ENCODE data around the gene PRG3. TPM values are rescaled to one million over a fixed set of nuclear protein-coding genes. Genes with fewer than 3 reads are reported as not detected.
A peak's percentile ranks its signal among the peaks of the same experiment; 100 is the strongest.

PRG3 gene
- total and polyA plus RNA-seq, 9 of the 15 experiments (the other 6 are each of a cell fraction or from before 2014, with no cell fraction given), result 0.18 to 0.55 (median 0.38) TPM; not detected in 6

DNA sequence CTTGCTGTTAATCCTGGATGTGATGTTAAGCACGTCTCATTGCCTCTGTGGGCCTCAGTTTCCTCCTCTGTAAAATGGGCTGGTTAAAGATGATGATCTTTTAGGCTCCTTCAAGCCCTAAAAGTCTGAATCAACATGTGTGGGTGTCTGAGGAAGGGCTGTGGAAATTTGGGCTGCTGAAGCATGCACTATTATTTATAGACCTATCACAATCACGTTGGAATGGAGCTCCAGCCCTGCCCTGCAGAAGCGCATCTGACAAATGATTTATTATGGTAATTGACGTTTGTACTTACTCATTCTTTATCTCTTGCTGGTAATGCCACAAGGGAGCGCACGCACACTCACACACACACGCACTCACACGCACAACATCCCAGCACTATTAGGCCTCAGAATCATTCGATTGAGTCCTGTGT, 22.4 kb downstream of the PRG3 start (continued):
- TF ChIP-seq NELFE (IDR thresholded peaks at IDR 0.05; ENCODE audit: insufficient read depth, insufficient read length), result no peak
- TF ChIP-seq ZNF75A (CRISPR knock-in tag; IDR thresholded peaks at IDR 0.05), result no peak
- no peak for TF ChIP-seq HMG20A (CRISPR knock-in tag; conservative IDR thresholded peaks at IDR 0.05)
- TF ChIP-seq GATAD2B (IDR thresholded peaks at IDR 0.05; ENCODE audit: borderline replicate concordance), result no peak
- TF ChIP-seq HDAC1 (IDR thresholded peaks at IDR 0.05), result peak in 1 of 2 experiments; percentile 34; a peak in 1 of 4 replicates
- TF ChIP-seq CC2D1A (IDR thresholded peaks at IDR 0.05), result no peak
- no peak for TF ChIP-seq TAF9B (IDR thresholded peaks at IDR 0.05; ENCODE audit: partially characterized antibody)
- TF ChIP-seq ASH1L (IDR thresholded peaks at IDR 0.05; ENCODE audit: borderline replicate concordance, low read depth, partially characterized antibody), result no peak
- TF ChIP-seq, protein P1, sequence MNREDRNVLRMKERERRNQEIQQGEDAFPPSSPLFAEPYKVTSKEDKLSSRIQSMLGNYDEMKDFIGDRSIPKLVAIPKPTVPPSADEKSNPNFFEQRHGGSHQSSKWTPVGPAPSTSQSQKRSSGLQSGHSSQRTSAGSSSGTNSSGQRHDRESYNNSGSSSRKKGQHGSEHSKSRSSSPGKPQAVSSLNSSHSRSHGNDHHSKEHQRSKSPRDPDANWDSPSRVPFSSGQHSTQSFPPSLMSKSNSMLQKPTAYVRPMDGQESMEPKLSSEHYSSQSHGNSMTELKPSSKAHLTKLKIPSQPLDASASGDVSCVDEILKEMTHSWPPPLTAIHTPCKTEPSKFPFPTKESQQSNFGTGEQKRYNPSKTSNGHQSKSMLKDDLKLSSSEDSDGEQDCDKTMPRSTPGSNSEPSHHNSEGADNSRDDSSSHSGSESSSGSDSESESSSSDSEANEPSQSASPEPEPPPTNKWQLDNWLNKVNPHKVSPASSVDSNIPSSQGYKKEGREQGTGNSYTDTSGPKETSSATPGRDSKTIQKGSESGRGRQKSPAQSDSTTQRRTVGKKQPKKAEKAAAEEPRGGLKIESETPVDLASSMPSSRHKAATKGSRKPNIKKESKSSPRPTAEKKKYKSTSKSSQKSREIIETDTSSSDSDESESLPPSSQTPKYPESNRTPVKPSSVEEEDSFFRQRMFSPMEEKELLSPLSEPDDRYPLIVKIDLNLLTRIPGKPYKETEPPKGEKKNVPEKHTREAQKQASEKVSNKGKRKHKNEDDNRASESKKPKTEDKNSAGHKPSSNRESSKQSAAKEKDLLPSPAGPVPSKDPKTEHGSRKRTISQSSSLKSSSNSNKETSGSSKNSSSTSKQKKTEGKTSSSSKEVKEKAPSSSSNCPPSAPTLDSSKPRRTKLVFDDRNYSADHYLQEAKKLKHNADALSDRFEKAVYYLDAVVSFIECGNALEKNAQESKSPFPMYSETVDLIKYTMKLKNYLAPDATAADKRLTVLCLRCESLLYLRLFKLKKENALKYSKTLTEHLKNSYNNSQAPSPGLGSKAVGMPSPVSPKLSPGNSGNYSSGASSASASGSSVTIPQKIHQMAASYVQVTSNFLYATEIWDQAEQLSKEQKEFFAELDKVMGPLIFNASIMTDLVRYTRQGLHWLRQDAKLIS (CRISPR knock-in tag; IDR thresholded peaks at IDR 0.05), result no peak
- TF ChIP-seq ELF2 (CRISPR knock-in tag; IDR thresholded peaks at IDR 0.05), result 0 out of 2 replicates have a peak, but pooled peaks have one; percentile 22
- no peak for TF ChIP-seq PHB (CRISPR knock-in tag; IDR thresholded peaks at IDR 0.05)
- TF ChIP-seq SMARCE1 (IDR thresholded peaks at IDR 0.05), result peak; percentile 48; the same call in 1 of the 2 replicates
- no peak for TF ChIP-seq ZNF316 (IDR thresholded peaks at IDR 0.05)
- no peak for TF ChIP-seq TCF3 (CRISPR knock-in tag; IDR thresholded peaks at IDR 0.05)
- TF ChIP-seq, protein P2, sequence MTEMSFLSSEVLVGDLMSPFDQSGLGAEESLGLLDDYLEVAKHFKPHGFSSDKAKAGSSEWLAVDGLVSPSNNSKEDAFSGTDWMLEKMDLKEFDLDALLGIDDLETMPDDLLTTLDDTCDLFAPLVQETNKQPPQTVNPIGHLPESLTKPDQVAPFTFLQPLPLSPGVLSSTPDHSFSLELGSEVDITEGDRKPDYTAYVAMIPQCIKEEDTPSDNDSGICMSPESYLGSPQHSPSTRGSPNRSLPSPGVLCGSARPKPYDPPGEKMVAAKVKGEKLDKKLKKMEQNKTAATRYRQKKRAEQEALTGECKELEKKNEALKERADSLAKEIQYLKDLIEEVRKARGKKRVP (CRISPR knock-in tag; IDR thresholded peaks at IDR 0.05), result no peak
- TF ChIP-seq ZNF324 (CRISPR knock-in tag; IDR thresholded peaks at IDR 0.05), result no peak
- no peak for TF ChIP-seq ZNF79 (CRISPR knock-in tag; IDR thresholded peaks at IDR 0.05; ENCODE audit: low read depth)
- TF ChIP-seq HNRNPUL1 (IDR thresholded peaks at IDR 0.05; ENCODE audit: low read length), result no peak
- TF ChIP-seq CBX3 (IDR thresholded peaks at IDR 0.05; ENCODE audit: borderline replicate concordance in 1 of 2, low read length in 2 of 2), result peak in 1 of 2 experiments; percentile 65; a peak in 1 of 3 replicates
- TF ChIP-seq ZNF384 (IDR thresholded peaks at IDR 0.05; ENCODE audit: low read depth, low read length), result no peak
- TF ChIP-seq NFE2 (IDR thresholded peaks at IDR 0.05; ENCODE audit: low read depth), result peak; percentile 49
- no peak for TF ChIP-seq MCM3 (IDR thresholded peaks at IDR 0.05)
- no peak for TF ChIP-seq CBX8 (IDR thresholded peaks at IDR 0.05; ENCODE audit: borderline replicate concordance, extremely low read depth, low read depth, low read length, poor library complexity, severe bottlenecking)
- TF ChIP-seq FOXM1 (IDR thresholded peaks at IDR 0.05; ENCODE audit: low read depth), result no peak
- TF ChIP-seq FOXM1 (CRISPR knock-in tag; IDR thresholded peaks at IDR 0.05; ENCODE audit: low read depth), result no peak
- no peak for TF ChIP-seq SIN3B (IDR thresholded peaks at IDR 0.05; ENCODE audit: low read depth)
- TF ChIP-seq, protein P3, sequence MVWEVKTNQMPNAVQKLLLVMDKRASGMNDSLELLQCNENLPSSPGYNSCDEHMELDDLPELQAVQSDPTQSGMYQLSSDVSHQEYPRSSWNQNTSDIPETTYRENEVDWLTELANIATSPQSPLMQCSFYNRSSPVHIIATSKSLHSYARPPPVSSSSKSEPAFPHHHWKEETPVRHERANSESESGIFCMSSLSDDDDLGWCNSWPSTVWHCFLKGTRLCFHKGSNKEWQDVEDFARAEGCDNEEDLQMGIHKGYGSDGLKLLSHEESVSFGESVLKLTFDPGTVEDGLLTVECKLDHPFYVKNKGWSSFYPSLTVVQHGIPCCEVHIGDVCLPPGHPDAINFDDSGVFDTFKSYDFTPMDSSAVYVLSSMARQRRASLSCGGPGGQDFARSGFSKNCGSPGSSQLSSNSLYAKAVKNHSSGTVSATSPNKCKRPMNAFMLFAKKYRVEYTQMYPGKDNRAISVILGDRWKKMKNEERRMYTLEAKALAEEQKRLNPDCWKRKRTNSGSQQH (CRISPR knock-in tag; IDR thresholded peaks at IDR 0.05), result no peak

Data from K562 (cell line).